UCSD-AML1 (cell line): ENCODE data around the gene PARP9.

Experiments
- DNase-seq: peaks from one replicate; lab custom pipeline; 2025; ENCODE audit not compliant: unreplicated experiment; lab: John Stamatoyannopoulos, UW

The PARP9 gene

GRCh38 chr3:122564155-122564912, at the start of gene PARP9, which contains the start of gene DTX3L:
Gene PARP9, minus strand, starts transcription at chr3:122564300. Its CDS starts 4,680 bp downstream, at chr3:122559620.
Gene DTX3L, plus strand, starts transcription at chr3:122564338. Its CDS starts 89 bp downstream, at chr3:122564427.
- peak; percentile 83 for DNase-seq

GRCh38 chr3:122612696-122613095, 48.6 kb upstream of the PARP9 start:
- DNase-seq, result no peak

- no peak for DNase-seq
Measured at GRCh38 chr3:122609798-122610559, 45.9 kb upstream of the PARP9 start.

- DNase-seq, result no peak
Measured at GRCh38 chr3:122608916-122609315, 44.8 kb upstream of the PARP9 start.

GRCh38 chr3:122606330-122606729, 42.2 kb upstream of the PARP9 start:
- no peak for DNase-seq

GRCh38 chr3:122603056-122603455, 39.0 kb upstream of the PARP9 start:
- no peak for DNase-seq

- no peak for DNase-seq
Measured at GRCh38 chr3:122602011-122602710, 38.1 kb upstream of the PARP9 start.

- no peak for DNase-seq
Measured at GRCh38 chr3:122598556-122598955, 34.5 kb upstream of the PARP9 start.

- no peak for DNase-seq
Measured at GRCh38 chr3:122598151-122598550, 34.1 kb upstream of the PARP9 start.

- no peak for DNase-seq
Measured at GRCh38 chr3:122594025-122594424, 29.9 kb upstream of the PARP9 start.

- DNase-seq, result no peak
Measured at GRCh38 chr3:122590610-122591009, 26.5 kb upstream of the PARP9 start.

- DNase-seq, result no peak
Measured at GRCh38 chr3:122589297-122589696, 25.2 kb upstream of the PARP9 start.

- DNase-seq, result no peak
Measured at GRCh38 chr3:122587572-122587971, 23.5 kb upstream of the PARP9 start.

- no peak for DNase-seq
Measured at GRCh38 chr3:122586773-122587485, 22.8 kb upstream of the PARP9 start.

GRCh38 chr3:122586098-122586497, 22.0 kb upstream of the PARP9 start:
- no peak for DNase-seq

GRCh38 chr3:122582390-122582789, 18.3 kb upstream of the PARP9 start:
- DNase-seq, result no peak

- DNase-seq, result no peak
Measured at GRCh38 chr3:122581622-122582021, 17.5 kb upstream of the PARP9 start.

GRCh38 chr3:122580470-122580869, 16.4 kb upstream of the PARP9 start:
- no peak for DNase-seq

- DNase-seq, result no peak
Measured at GRCh38 chr3:122578069-122578740, 14.1 kb upstream of the PARP9 start.

GRCh38 chr3:122577409-122578031, 13.4 kb upstream of the PARP9 start, which contains the start of gene PARP15:
Gene PARP15, plus strand, starts transcription at chr3:122577650. Its CDS starts 18 bp downstream, at chr3:122577668.
- no peak for DNase-seq
